HG02840 (cell line): ENCODE measurements around the gene MXRA8.
"Not testable (repeated sequence)": the region's sequence is repeated elsewhere in the genome, so short reads cannot be mapped to it uniquely, and the experiment has no call there.

ENCODE experiments used
- ATAC-seq: cut with Tn5 transposase; IDR thresholded peaks from one replicate; pipeline ENCODE4 v1.9.1; 2021; ENCODE audit warnings: mild to moderate bottlenecking, moderate library complexity, moderate number of reproducible peaks; ENCODE audit not compliant: unreplicated experiment, low FRiP score

The MXRA8 gene

GRCh38 chr1:1324084-1324523, 34.3 kb downstream of the MXRA8 start:
- ATAC-seq, result peak; percentile 28

- ATAC-seq, result no peak
These were observed 35.4 kb downstream of the MXRA8 start for GRCh38 chr1:1322952-1323351.

- ATAC-seq, result no peak
These were observed 35.9 kb downstream of the MXRA8 start for GRCh38 chr1:1322418-1322817.

- ATAC-seq, result no peak
These were observed 36.9 kb downstream of the MXRA8 start for GRCh38 chr1:1321477-1321876.

GRCh38 chr1:1320666-1321448, 37.5 kb downstream of the MXRA8 start:
- ATAC-seq, result no peak

- no peak for ATAC-seq
These were observed 38.8 kb downstream of the MXRA8 start for GRCh38 chr1:1319646-1319941.

GRCh38 chr1:1318777-1319645, 39.3 kb downstream of the MXRA8 start:
- no peak for ATAC-seq

GRCh38 chr1:1318131-1318652, 40.2 kb downstream of the MXRA8 start:
- no peak for ATAC-seq

- no peak for ATAC-seq
These were observed 40.9 kb downstream of the MXRA8 start for GRCh38 chr1:1317420-1317819.

GRCh38 chr1:1316199-1316598, 42.2 kb downstream of the MXRA8 start:
- ATAC-seq, result not testable (repeated sequence)

GRCh38 chr1:1315435-1315954, 42.9 kb downstream of the MXRA8 start:
- no peak for ATAC-seq

GRCh38 chr1:1314678-1315335, 43.5 kb downstream of the MXRA8 start:
- ATAC-seq, result no peak

- no peak for ATAC-seq
These were observed 44.1 kb downstream of the MXRA8 start for GRCh38 chr1:1314237-1314586.

GRCh38 chr1:1313500-1314236, 44.7 kb downstream of the MXRA8 start:
- no peak for ATAC-seq

- no peak for ATAC-seq
These were observed 45.7 kb downstream of the MXRA8 start for GRCh38 chr1:1312450-1313314.

- no peak for ATAC-seq
These were observed 46.9 kb downstream of the MXRA8 start for GRCh38 chr1:1311107-1312104.

GRCh38 chr1:1310476-1311053, 47.8 kb downstream of the MXRA8 start:
- no peak for ATAC-seq

GRCh38 chr1:1310109-1310385, 48.3 kb downstream of the MXRA8 start:
- no peak for ATAC-seq
